Stomach smooth muscle (tissue), 2 donors: ENCODE measurements around the gene ANKH.

Experiments used
- H3K27ac ChIP-seq: one replicate; pipeline ENCODE4 v1.7.0; 2013; ENCODE audit warnings: mild to moderate bottlenecking, low read length, inconsistent platforms
- H3K27me3 ChIP-seq, 2 donors: one replicate each; pipeline ENCODE4 v1.7.0; 2013; ENCODE audit warnings: low read length in 2 of 2; ENCODE audit not compliant: insufficient read depth in 2 of 2, control insufficient read depth in 1 of 2
- H3K36me3 ChIP-seq, 2 donors: one replicate each; pipeline ENCODE4 v1.7.0; 2013; ENCODE audit warnings: low read length in 2 of 2; ENCODE audit not compliant: control insufficient read depth in 2 of 2, insufficient read depth in 2 of 2
- H3K4me1 ChIP-seq: one replicate; pipeline ENCODE4 v1.7.0; 2013; ENCODE audit warnings: low read length; ENCODE audit not compliant: control insufficient read depth, insufficient read depth
- H3K4me3 ChIP-seq, 2 donors: one replicate each; pipeline ENCODE4 v1.7.0; 2013; ENCODE audit warnings: low read length in 2 of 2
- H3K9ac ChIP-seq, 2 donors: one replicate each; pipeline ENCODE4 v1.7.0; 2013; ENCODE audit warnings: low read length in 2 of 2, mild to moderate bottlenecking in 1 of 2
- H3K9me3 ChIP-seq, 2 donors: one replicate each; pipeline ENCODE4 v1.7.0; 2013; ENCODE audit warnings: low read length in 2 of 2; ENCODE audit not compliant: control insufficient read depth in 2 of 2
- donor health status: healthy.
- donor health status: Pancreatic carcinoma.

ANKH gene

GRCh38 chr5:14726066-14726838, 145.3 kb downstream of the ANKH start:
- H3K9ac ChIP-seq, result no peak overlapping the region
- H3K27me3 ChIP-seq, result no peaks in the 10 kb centered on the region
- H3K4me3 ChIP-seq, result no peak overlapping the region
- H3K27ac ChIP-seq, result no peak overlapping the region
- H3K4me1 ChIP-seq, result peaks cover 5% of the 10 kb centered on the region
- no peaks in the 10 kb centered on the region for H3K9me3 ChIP-seq
- H3K36me3 ChIP-seq, result peaks cover 0 to 8% of the 10 kb centered on the region in 2 donors

GRCh38 chr5:14724633-14725032, 146.9 kb downstream of the ANKH start:
- peaks cover 0 to 6% of the 10 kb centered on the region in 2 donors for H3K36me3 ChIP-seq
- H3K9ac ChIP-seq, result no peak overlapping the region
- no peaks in the 10 kb centered on the region for H3K27me3 ChIP-seq
- no peaks in the 10 kb centered on the region for H3K9me3 ChIP-seq
- H3K27ac ChIP-seq, result no peak overlapping the region
- H3K4me3 ChIP-seq, result no peak overlapping the region
- peaks cover 5% of the 10 kb centered on the region for H3K4me1 ChIP-seq

- peaks cover 0 to 4% of the 10 kb centered on the region in 2 donors for H3K36me3 ChIP-seq
- peaks cover 5% of the 10 kb centered on the region for H3K4me1 ChIP-seq
- no peaks in the 10 kb centered on the region for H3K9me3 ChIP-seq
- no peaks in the 10 kb centered on the region for H3K27me3 ChIP-seq
- H3K9ac ChIP-seq, result no peak overlapping the region
- H3K4me3 ChIP-seq, result no peak overlapping the region
- no peak overlapping the region for H3K27ac ChIP-seq
These were observed 147.9 kb downstream of the ANKH start for GRCh38 chr5:14723701-14724132.

GRCh38 chr5:14722923-14723322, 148.7 kb downstream of the ANKH start:
- Histone ChIP-seq H3K9ac (no peak overlapping the region), H3K27ac (no peak overlapping the region), H3K4me3 (no peak overlapping the region), H3K27me3 (no peaks in the 10 kb centered on the region), H3K4me1 (peaks cover 2% of the 10 kb centered on the region), H3K9me3 (no peaks in the 10 kb centered on the region), H3K36me3 (peaks cover 0 to 4% of the 10 kb centered on the region in 2 donors)

- no peak overlapping the region for H3K27ac ChIP-seq
- no peaks in the 10 kb centered on the region for H3K4me1 ChIP-seq
- peaks cover 0 to 5% of the 10 kb centered on the region in 2 donors for H3K36me3 ChIP-seq
- no peak overlapping the region for H3K4me3 ChIP-seq
- no peaks in the 10 kb centered on the region for H3K27me3 ChIP-seq
- no peaks in the 10 kb centered on the region for H3K9me3 ChIP-seq
- no peak overlapping the region for H3K9ac ChIP-seq
These were observed 149.5 kb downstream of the ANKH start for GRCh38 chr5:14721990-14722656.

GRCh38 chr5:14720236-14720923, 151.2 kb downstream of the ANKH start:
- H3K4me1 ChIP-seq, result no peaks in the 10 kb centered on the region
- no peak overlapping the region for H3K27ac ChIP-seq
- no peaks in the 10 kb centered on the region for H3K9me3 ChIP-seq
- H3K36me3 ChIP-seq, result peaks cover 3 to 15% of the 10 kb centered on the region in 2 donors
- no peak overlapping the region for H3K4me3 ChIP-seq
- no peak overlapping the region for H3K9ac ChIP-seq
- H3K27me3 ChIP-seq, result no peaks in the 10 kb centered on the region

- no peaks in the 10 kb centered on the region for H3K27me3 ChIP-seq
These were observed 152.8 kb downstream of the ANKH start for GRCh38 chr5:14718778-14719177.

GRCh38 chr5:14716755-14717752, 154.5 kb downstream of the ANKH start:
- Histone ChIP-seq H3K4me3 (no peak overlapping the region), H3K27ac (no peak overlapping the region), H3K36me3 (peaks cover 20 to 22% of the 10 kb centered on the region in 2 donors), H3K27me3 (no peaks in the 10 kb centered on the region), H3K9ac (no peak overlapping the region), H3K9me3 (no peaks in the 10 kb centered on the region), H3K4me1 (no peaks in the 10 kb centered on the region)

More at GRCh38 chr5:14718778-14719177, 152.8 kb downstream of the ANKH start:
- Histone ChIP-seq H3K4me1 (no peaks in the 10 kb centered on the region), H3K9ac (no peak overlapping the region), H3K9me3 (no peaks in the 10 kb centered on the region), H3K36me3 (peaks cover 8 to 17% of the 10 kb centered on the region in 2 donors), H3K27ac (no peak overlapping the region), H3K4me3 (no peak overlapping the region)

GRCh38 chr5:14715481-14715880, 156.1 kb downstream of the ANKH start:
- Histone ChIP-seq H3K9ac (no peak overlapping the region), H3K27ac (no peak overlapping the region), H3K36me3 (peaks cover 26 to 30% of the 10 kb centered on the region in 2 donors), H3K4me3 (no peak overlapping the region), H3K27me3 (no peaks in the 10 kb centered on the region), H3K4me1 (no peaks in the 10 kb centered on the region), H3K9me3 (no peaks in the 10 kb centered on the region)

GRCh38 chr5:14714706-14715105, 156.9 kb downstream of the ANKH start:
- Histone ChIP-seq H3K4me3 (no peak overlapping the region), H3K9me3 (no peaks in the 10 kb centered on the region), H3K4me1 (no peaks in the 10 kb centered on the region), H3K36me3 (peaks cover 28 to 37% of the 10 kb centered on the region in 2 donors), H3K9ac (no peak overlapping the region), H3K27me3 (no peaks in the 10 kb centered on the region), H3K27ac (no peak overlapping the region)
